Subcutaneous abdominal adipose tissue (tissue), 5 donors: Measurements from ENCODE around the gene LPP.

Experiments
- H3K27ac ChIP-seq: one replicate; pipeline ENCODE4 v1.7.0; 2013; ENCODE audit warnings: low read depth, mild to moderate bottlenecking, inconsistent platforms, low read length, moderate library complexity
- H3K27me3 ChIP-seq, 5 donors: one replicate each; pipeline ENCODE4 v1.7.0; 2013; ENCODE audit warnings: low read length in 5 of 5, inconsistent platforms in 1 of 5; ENCODE audit not compliant: control insufficient read depth in 5 of 5, insufficient read depth in 4 of 5
- H3K36me3 ChIP-seq, 5 donors: one replicate each; pipeline ENCODE4 v1.7.0; 2013; ENCODE audit warnings: low read length in 5 of 5; ENCODE audit not compliant: control insufficient read depth in 5 of 5, insufficient read depth in 5 of 5
- H3K4me1 ChIP-seq, 5 donors: one replicate each; pipeline ENCODE4 v1.7.0; 2013; ENCODE audit warnings: low read length in 5 of 5, mild to moderate bottlenecking in 3 of 5, moderate library complexity in 1 of 5; ENCODE audit not compliant: control insufficient read depth in 5 of 5, insufficient read depth in 5 of 5
- H3K4me3 ChIP-seq, 5 donors: one replicate each; pipeline ENCODE4 v1.7.0; 2013; ENCODE audit warnings: low read length in 5 of 5, low read depth in 1 of 5
- H3K9ac ChIP-seq, 5 donors: one replicate each; pipeline ENCODE4 v1.7.0; 2013; ENCODE audit warnings: low read length in 5 of 5, mild to moderate bottlenecking in 4 of 5, moderate library complexity in 3 of 5
- H3K9me3 ChIP-seq, 5 donors: one replicate each; pipeline ENCODE4 v1.7.0; 2013; ENCODE audit warnings: low read length in 5 of 5; ENCODE audit not compliant: control insufficient read depth in 5 of 5
- donor health status: healthy.
- donor health status: healthy.
- donor health status: healthy.
- donor health status: healthy.
- donor health status: healthy.

The LPP gene

DNA sequence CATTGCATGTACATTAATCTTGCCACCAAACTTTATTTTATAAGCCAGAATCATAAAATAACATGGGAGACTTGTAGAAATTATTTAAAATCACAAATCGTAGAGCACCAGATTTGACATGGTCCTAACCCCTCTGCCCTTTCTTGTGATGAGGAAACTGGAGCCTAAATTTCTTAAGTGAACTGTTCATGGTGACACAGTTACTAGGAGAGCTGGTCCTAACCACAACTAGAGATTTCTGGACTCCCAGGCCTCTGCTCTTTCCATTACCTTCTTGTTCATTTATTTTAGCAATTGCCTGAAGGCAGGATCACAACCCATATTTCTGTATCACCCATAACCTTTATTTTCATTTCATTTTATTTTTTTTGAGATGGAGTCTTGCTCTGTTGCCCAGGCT lies 352.5 kb downstream of the LPP start:
- Histone ChIP-seq H3K9me3 (peaks cover 5 to 14% (median 9%) of the 10 kb centered on the region in 5 donors), H3K27ac (no peak overlapping the region), H3K4me3 (no peak overlapping the region), H3K27me3 (no peaks in the 10 kb centered on the region), H3K4me1 (peaks cover 0 to 18% (median 11%) of the 10 kb centered on the region in 5 donors), H3K36me3 (no peaks in the 10 kb centered on the region), H3K9ac (no peak overlapping the region)

DNA sequence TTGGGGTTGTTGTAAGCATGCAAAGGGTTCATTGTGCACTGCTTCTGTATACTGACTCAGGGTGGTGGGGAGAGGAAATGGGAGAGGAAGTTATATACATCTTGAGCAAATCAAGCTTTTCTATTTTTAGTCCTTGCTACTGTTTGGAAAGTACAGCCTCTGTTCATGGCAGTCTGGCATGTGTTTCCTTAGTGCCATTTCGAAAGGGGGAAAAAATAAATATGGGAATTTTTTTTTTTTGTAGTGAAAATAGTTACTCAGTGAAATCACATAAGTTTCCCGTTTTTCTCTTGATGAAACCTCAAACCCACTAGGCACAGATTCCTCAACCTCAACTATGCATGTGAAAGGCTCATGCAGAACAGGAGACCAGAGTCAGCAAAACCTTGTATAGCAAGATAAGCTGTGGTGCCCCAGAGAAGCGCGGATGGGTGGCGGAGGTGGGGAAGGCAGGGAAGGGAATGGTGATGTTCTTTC lies 353.3 kb downstream of the LPP start:
- Histone ChIP-seq H3K9ac (peak overlapping the region in 2 of 5 donors; percentile 63 to 73), H3K36me3 (no peaks in the 10 kb centered on the region), H3K9me3 (peaks cover 5 to 14% (median 9%) of the 10 kb centered on the region in 5 donors), H3K27ac (peak overlapping the region; percentile 57), H3K27me3 (no peaks in the 10 kb centered on the region), H3K4me1 (peaks cover 0 to 18% (median 11%) of the 10 kb centered on the region in 5 donors), H3K4me3 (peak overlapping the region in 2 of 5 donors; percentile 25 to 35)

DNA sequence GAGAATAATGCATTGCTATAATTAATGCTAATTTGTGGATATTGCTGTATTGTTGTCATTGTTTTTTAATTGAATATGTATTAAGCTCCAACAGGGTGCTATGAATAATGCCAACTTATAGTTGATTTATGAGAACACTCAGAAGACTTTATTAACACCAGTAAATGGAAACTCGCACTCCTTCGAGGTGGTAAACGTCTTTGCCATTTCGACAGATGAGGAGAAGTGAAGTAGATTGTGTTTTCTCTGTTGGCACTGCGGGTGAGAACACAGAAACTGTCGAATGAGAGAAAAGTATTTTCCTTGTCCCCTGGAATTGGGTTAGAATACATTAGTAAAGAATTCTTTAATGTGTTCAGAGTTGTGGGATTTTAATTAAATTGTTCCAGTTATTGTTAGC lies 354.5 kb downstream of the LPP start:
- H3K4me1 ChIP-seq = peaks cover 0 to 18% (median 11%) of the 10 kb centered on the region in 5 donors
- H3K36me3 ChIP-seq = no peaks in the 10 kb centered on the region
- no peak overlapping the region for H3K9ac ChIP-seq
- H3K4me3 ChIP-seq = no peak overlapping the region
- peaks cover 5 to 9% (median 8%) of the 10 kb centered on the region in 5 donors for H3K9me3 ChIP-seq
- H3K27me3 ChIP-seq = no peaks in the 10 kb centered on the region
- peak overlapping the region; percentile 57 for H3K27ac ChIP-seq

DNA sequence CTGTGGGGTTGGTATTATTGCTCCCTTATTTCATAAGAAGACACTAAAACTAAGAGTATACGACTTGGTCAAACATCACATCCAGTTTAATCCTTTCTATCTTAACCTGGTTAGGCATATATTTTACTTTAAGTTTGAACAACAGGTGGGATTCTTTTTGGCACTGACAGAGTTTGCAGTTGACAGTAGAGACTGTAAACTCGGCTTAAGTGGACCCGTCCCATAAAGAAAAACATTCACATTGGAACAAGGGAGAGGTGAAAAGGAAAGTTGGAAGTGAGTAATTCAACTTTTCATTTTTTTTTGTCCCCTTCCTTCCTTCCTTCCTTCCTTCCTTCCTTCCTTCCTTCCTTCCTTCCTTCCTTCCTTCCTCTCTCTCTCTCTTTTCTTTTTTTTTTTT lies 355.4 kb downstream of the LPP start:
- Histone ChIP-seq H3K9me3 (peaks cover 0 to 4% (median under 1%) of the 10 kb centered on the region in 5 donors), H3K27me3 (no peaks in the 10 kb centered on the region), H3K27ac (no peak overlapping the region), H3K36me3 (no peaks in the 10 kb centered on the region), H3K9ac (no peak overlapping the region), H3K4me3 (no peak overlapping the region), H3K4me1 (peaks cover 0 to 22% (median 15%) of the 10 kb centered on the region in 5 donors)

DNA sequence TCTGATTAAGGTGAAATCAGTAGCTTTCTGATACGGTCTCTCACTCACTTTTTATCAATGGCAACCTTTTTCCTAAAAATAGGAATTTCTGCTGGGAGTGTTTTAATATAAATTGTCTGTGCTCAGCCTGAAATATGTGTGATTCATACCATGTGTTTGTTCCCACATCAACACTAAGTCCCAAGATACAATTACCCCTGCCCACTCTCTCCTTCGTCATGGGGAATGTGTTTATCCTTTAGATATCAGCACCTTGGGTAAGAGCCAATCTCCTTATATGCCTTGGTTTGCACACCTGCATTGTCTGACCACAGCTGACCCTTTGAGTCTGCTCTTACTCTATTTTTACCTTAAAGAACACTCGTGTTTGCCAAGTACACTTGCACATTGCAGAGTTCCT lies 356.4 kb downstream of the LPP start:
- Histone ChIP-seq H3K9ac (no peak overlapping the region), H3K4me3 (no peak overlapping the region), H3K9me3 (no peaks in the 10 kb centered on the region), H3K27me3 (no peaks in the 10 kb centered on the region), H3K4me1 (peaks cover 0 to 22% (median 15%) of the 10 kb centered on the region in 5 donors), H3K36me3 (no peaks in the 10 kb centered on the region), H3K27ac (no peak overlapping the region)

DNA sequence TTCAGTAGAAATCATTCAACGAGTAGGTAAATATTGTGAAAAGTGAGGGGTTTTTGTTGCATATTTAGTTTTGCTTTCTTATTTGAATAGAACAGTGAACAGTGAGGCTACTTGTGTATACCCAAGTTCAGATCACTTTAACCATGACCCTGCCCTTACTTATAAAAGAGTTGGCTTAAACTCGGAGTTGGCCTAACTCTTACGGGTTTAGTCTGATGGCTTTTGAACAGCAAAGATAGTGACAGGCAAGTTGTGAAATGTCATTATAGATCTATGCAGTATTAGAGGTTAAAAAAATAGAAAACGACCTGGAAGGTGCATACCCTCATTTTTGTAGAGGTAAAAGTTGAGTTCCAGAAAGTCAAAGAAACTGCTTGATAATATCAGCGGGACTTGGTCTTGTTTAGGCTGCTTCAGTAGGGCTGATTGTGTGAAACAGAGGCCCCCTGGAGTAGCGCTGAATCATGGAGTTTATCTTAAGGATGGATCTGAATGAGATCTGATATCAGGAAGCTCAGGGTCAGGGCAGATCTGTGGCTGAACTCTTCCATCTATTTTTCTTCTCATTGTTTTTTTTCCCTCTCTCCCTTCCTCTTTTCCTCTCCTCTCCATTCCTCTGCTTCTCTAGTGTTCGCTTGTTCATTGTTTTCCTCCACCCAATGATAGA lies 359.8 kb downstream of the LPP start:
- Histone ChIP-seq H3K27me3 (no peaks in the 10 kb centered on the region), H3K27ac (no peak overlapping the region), H3K4me3 (no peak overlapping the region), H3K9me3 (no peaks in the 10 kb centered on the region), H3K9ac (no peak overlapping the region), H3K4me1 (peaks cover 0 to 6% (median 0%) of the 10 kb centered on the region in 5 donors), H3K36me3 (peaks cover 0 to 4% (median 0%) of the 10 kb centered on the region in 5 donors)

DNA sequence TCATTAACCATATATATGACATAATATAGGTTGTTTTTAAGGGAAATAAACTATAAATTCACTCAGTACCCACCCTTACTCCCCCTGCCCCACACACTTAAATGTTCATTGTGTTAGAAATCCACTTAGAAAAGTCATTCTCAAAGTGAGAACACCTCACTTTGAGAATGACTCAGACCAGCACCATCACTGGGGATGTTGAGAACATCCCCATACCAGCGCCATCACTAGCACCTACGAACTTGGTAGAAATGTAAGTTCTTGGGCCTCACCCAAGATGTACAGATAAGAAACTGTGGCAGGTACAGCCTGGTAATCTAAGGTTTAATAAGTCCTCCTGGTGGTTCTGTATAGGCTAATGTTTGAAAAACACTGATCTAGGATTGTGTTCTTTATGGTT lies 362.6 kb downstream of the LPP start:
- peaks cover 0 to 28% (median 6%) of the 10 kb centered on the region in 5 donors for H3K4me1 ChIP-seq
- no peaks in the 10 kb centered on the region for H3K27me3 ChIP-seq
- peaks cover 0 to 7% (median 0%) of the 10 kb centered on the region in 5 donors for H3K36me3 ChIP-seq
- H3K9me3 ChIP-seq = no peaks in the 10 kb centered on the region
- H3K4me3 ChIP-seq = no peak overlapping the region
- H3K27ac ChIP-seq = no peak overlapping the region
- no peak overlapping the region for H3K9ac ChIP-seq

DNA sequence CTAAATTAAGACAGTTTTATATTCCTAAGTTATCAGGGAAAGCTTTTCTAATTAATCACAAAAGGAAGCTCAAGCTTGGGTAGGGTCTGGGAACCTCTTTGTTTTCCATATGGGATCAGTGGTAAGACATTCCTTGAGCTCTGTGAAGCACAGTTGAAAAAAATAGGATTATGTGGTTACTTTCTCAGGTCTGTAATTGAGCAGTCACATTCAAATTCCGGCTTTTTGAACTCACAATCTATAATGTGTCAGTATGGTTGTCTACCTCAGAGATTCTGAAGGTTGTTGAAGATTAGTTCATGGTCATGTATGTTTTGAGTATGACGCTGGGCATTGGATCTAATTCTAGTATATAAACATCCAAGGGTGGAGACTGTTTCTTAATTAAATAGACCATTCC lies 364.5 kb downstream of the LPP start:
- no peaks in the 10 kb centered on the region for H3K27me3 ChIP-seq
- H3K36me3 ChIP-seq = peaks cover 0 to 7% (median 0%) of the 10 kb centered on the region in 5 donors
- peaks cover 0 to 32% (median 6%) of the 10 kb centered on the region in 5 donors for H3K4me1 ChIP-seq
- peak overlapping the region; percentile 32 for H3K27ac ChIP-seq
- H3K9ac ChIP-seq = no peak overlapping the region
- H3K9me3 ChIP-seq = no peaks in the 10 kb centered on the region
- no peak overlapping the region for H3K4me3 ChIP-seq

DNA sequence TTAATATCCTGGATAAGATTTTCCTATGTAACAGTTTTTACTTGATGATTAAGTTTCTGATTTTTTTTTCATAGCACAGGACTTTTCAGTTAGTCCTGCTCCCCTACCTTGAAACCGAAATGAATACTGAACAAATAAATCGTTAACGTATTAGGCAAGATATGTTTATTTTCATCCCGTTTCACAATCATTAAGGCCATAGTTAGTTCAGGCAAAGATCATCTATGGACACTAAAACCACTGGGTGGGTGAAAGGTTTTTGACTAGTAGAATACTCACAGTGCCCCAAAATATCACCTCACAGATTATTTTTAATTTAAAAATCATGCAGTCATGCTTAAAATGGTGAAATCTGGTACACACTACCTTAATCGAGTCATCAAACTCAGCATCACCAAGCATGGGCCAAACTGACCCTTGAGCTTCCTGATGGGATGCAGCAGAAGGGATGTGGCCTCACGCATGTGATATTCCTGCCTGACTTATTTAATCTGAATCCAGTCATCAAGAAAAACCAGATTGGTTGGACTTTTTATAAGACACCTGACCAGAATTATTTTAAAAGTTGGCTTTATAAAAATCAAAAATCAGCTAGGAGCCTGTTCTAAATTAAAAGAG lies 365.0 kb downstream of the LPP start:
- no peak overlapping the region for H3K9ac ChIP-seq
- no peak overlapping the region for H3K4me3 ChIP-seq
- H3K4me1 ChIP-seq = peaks cover 0 to 28% (median 6%) of the 10 kb centered on the region in 5 donors
- no peaks in the 10 kb centered on the region for H3K27me3 ChIP-seq
- peak overlapping the region; percentile 48 for H3K27ac ChIP-seq
- no peaks in the 10 kb centered on the region for H3K9me3 ChIP-seq
- peaks cover 0 to 7% (median 0%) of the 10 kb centered on the region in 5 donors for H3K36me3 ChIP-seq

DNA sequence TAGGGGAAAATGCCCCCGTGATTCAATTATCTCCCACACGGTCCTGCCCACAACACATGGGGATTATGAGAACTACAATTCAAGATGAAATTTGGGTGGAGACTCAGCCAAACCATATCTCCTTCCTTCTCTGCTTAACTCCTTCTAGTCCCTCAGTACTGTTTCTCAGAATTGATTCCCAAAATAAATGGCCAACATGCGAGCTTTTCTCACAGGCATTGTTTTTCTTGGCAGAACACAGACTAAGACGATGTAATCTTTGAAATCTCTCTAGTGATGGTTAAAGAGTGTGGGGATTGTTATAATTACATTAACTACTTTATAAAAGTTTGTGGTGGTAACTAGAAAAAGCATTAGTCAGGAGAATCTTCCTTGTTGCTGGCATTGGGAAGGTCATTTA lies 366.5 kb downstream of the LPP start:
- Histone ChIP-seq H3K27me3 (no peaks in the 10 kb centered on the region), H3K36me3 (peaks cover 3 to 7% (median 3%) of the 10 kb centered on the region in 5 donors), H3K27ac (peak overlapping the region; percentile 48), H3K9me3 (no peaks in the 10 kb centered on the region), H3K4me3 (no peak overlapping the region), H3K9ac (no peak overlapping the region), H3K4me1 (peaks cover 0 to 27% (median 5%) of the 10 kb centered on the region in 5 donors)
